Lung (tissue), 12 donors: ENCODE results near the gene PLCB4. TPM values are rescaled to one million over a fixed set of nuclear protein-coding genes. Genes with fewer than 3 reads are reported as not detected.

Experiments used
- ATAC-seq: fragments of 200-7000 bp; cut with Tn5 transposase; one replicate; pipeline ENCODE4 v1.9.1; 2020; ENCODE audit warnings: moderate number of reproducible peaks; ENCODE audit not compliant: insufficient read depth, low FRiP score
- DNase-seq, 3 donors: peaks; one replicate each; pipeline ENCODE4 v3.0.0-alpha.2; 2013 to 2017
- H3K27ac ChIP-seq, 2 donors: one replicate each; pipeline ENCODE4 v1.5.1; 2013; ENCODE audit warnings: mild to moderate bottlenecking in 2 of 2, moderate library complexity in 2 of 2, control low read depth in 1 of 2, inconsistent platforms in 1 of 2, low read depth in 1 of 2, low read length in 1 of 2
- H3K27me3 ChIP-seq, 3 donors: one replicate each; pipeline ENCODE4 v1.5.1; 2013; ENCODE audit warnings: low read length in 2 of 3; ENCODE audit not compliant: control insufficient read depth in 3 of 3, insufficient read depth in 3 of 3
- H3K36me3 ChIP-seq, 4 donors: one replicate each; pipeline ENCODE4 v1.5.1; 2013; ENCODE audit warnings: low read length in 4 of 4, mild to moderate bottlenecking in 1 of 4, moderate library complexity in 1 of 4; ENCODE audit not compliant: control insufficient read depth in 4 of 4, insufficient read depth in 4 of 4
- H3K4me1 ChIP-seq, 5 donors: one replicate each; pipeline ENCODE4 v1.5.1; 2013; ENCODE audit warnings: low read length in 5 of 5, mild to moderate bottlenecking in 2 of 5, moderate library complexity in 1 of 5; ENCODE audit not compliant: control insufficient read depth in 5 of 5, insufficient read depth in 5 of 5
- H3K4me3 ChIP-seq: one replicate; pipeline ENCODE4 v1.5.1; 2013; ENCODE audit warnings: mild to moderate bottlenecking, control low read depth, moderate library complexity
- H3K9ac ChIP-seq, 2 donors: one replicate each; pipeline ENCODE4 v1.5.1; 2013; ENCODE audit warnings: low read length in 2 of 2, control low read depth in 1 of 2; ENCODE audit not compliant: insufficient read depth in 1 of 2
- H3K9me3 ChIP-seq, 4 donors: one replicate each; pipeline ENCODE4 v1.5.1; 2013; ENCODE audit warnings: low read length in 3 of 4, mild to moderate bottlenecking in 1 of 4, moderate library complexity in 1 of 4; ENCODE audit not compliant: control insufficient read depth in 4 of 4, insufficient read depth in 3 of 4
- WGBS, 2 donors: extraction: QIAGEN DNeasy Blood & Tissue Kit; methylation state at CpG; one replicate each; pipeline ENCODE4 v1.1.7; 2013; 5-methylcytosine and 5-hydroxymethylcytosine counted together
- polyA plus RNA-seq, 2 donors: library from polyadenylated mRNA; stranded (reverse); fragments of 200-250 nt; gene quantifications; one replicate each; pipeline ENCODE4 v1.2.1, GENCODE V29; 2013
- total RNA-seq, 2 donors: library from RNA; depleted of rRNA in 1 of 2; stranded (reverse); fragments of >200 nt in 1 of 2; gene quantifications; one replicate each; pipeline ENCODE4 v1.2.1, GENCODE V29; 2014 to 2021
- TF ChIP-seq, protein P1 (sequence below): IDR thresholded peaks from 2 replicates; pipeline ENCODE4 v1.5.1; 2012; ENCODE audit warnings: mild to moderate bottlenecking; ENCODE audit errors: control extremely low read depth, extremely low read depth
- donor health status: control.
- donor health status: control.
- donor health status: Bipolar disorder and iron deficiency.
- donor health status: healthy.
- donor health status: DM: yes; HTN: yes; CAD: no.

PLCB4 gene
- total and polyA plus RNA-seq, 4 donors: 2.1 to 18.6 (median 5.6) TPM

DNA sequence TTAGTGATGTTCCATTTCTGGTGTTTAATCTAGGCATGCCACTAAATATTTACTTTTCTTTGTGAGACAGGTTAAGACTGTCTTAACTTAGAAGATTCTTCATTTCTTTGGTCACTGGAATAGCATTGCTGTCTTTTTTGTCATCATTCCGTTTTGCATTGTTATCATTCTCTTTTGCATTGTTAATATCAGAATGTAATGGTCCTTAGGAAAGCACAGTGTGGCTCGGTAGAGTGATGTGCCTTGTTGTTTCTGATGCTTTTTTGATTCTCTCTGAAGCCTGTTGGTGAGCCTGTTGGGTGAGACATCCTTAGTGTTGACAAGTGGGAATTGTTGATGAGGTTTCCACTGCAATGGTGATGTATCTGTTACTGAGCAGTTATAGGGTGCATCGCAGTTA lies 23.2 kb downstream of the PLCB4 start:
- Histone ChIP-seq H3K27ac (peak overlapping the region in 1 of 2 donors; percentile 45), H3K9me3 (no peaks in the 10 kb centered on the region), H3K4me1 (peaks cover 0 to 22% (median 14%) of the 10 kb centered on the region in 5 donors), H3K36me3 (no peaks in the 10 kb centered on the region), H3K9ac (no peak overlapping the region), H3K27me3 (no peaks in the 10 kb centered on the region), H3K4me3 (no peak overlapping the region)
- TF ChIP-seq, protein P1, sequence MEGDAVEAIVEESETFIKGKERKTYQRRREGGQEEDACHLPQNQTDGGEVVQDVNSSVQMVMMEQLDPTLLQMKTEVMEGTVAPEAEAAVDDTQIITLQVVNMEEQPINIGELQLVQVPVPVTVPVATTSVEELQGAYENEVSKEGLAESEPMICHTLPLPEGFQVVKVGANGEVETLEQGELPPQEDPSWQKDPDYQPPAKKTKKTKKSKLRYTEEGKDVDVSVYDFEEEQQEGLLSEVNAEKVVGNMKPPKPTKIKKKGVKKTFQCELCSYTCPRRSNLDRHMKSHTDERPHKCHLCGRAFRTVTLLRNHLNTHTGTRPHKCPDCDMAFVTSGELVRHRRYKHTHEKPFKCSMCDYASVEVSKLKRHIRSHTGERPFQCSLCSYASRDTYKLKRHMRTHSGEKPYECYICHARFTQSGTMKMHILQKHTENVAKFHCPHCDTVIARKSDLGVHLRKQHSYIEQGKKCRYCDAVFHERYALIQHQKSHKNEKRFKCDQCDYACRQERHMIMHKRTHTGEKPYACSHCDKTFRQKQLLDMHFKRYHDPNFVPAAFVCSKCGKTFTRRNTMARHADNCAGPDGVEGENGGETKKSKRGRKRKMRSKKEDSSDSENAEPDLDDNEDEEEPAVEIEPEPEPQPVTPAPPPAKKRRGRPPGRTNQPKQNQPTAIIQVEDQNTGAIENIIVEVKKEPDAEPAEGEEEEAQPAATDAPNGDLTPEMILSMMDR: no peak
- no peak for DNase-seq
- no peak for ATAC-seq
- 68 to 77% methylated on average over 3 of the region's 3 CpGs for WGBS, 2 donors

GRCh38 chr20:9092655-9093054 lies 23.8 kb downstream of the PLCB4 start:
- peak overlapping the region in 1 of 2 donors; percentile 45 for H3K27ac ChIP-seq
- H3K9me3 ChIP-seq: no peaks in the 10 kb centered on the region
- DNase-seq (peak in 2 of 3 donors; percentile 47 to 53), ATAC-seq (no peak)
- H3K4me1 ChIP-seq: peaks cover 0 to 22% (median 14%) of the 10 kb centered on the region in 5 donors
- H3K36me3 ChIP-seq: no peaks in the 10 kb centered on the region
- TF ChIP-seq, protein P1: no peak
- no peak overlapping the region for H3K4me3 ChIP-seq
- no peaks in the 10 kb centered on the region for H3K27me3 ChIP-seq
- 78 to 87% methylated on average over 3 of the region's 3 CpGs for WGBS, 2 donors
- H3K9ac ChIP-seq: no peak overlapping the region

- no peaks in the 10 kb centered on the region for H3K27me3 ChIP-seq
- H3K4me1 ChIP-seq: peaks cover 0 to 22% (median 14%) of the 10 kb centered on the region in 5 donors
- H3K27ac ChIP-seq: peak overlapping the region; percentile 72 to 73
- WGBS, 2 donors: 62 to 77% methylated on average over 8 of the region's 8 CpGs
- H3K9ac ChIP-seq: peak overlapping the region in 1 of 2 donors; percentile 30
- no peak for ATAC-seq
- TF ChIP-seq, protein P1: no peak
- H3K9me3 ChIP-seq: no peaks in the 10 kb centered on the region
- no peak overlapping the region for H3K4me3 ChIP-seq
- peak in 2 of 3 donors; percentile 83 to 89 for DNase-seq
- H3K36me3 ChIP-seq: no peaks in the 10 kb centered on the region
Observed at GRCh38 chr20:9093218-9093957, 24.5 kb downstream of the PLCB4 start.
